Measurements from ENCODE around the gene RAB35. TPM values are rescaled to one million over a fixed set of nuclear protein-coding genes. Genes with fewer than 3 reads are reported as not detected.
A peak's percentile ranks its signal among the peaks of the same experiment; 100 is the strongest.

Gene RAB35
- total and polyA plus RNA-seq, 4 donors, result 22.1 to 51.8 (median 37.1) TPM

GRCh38 chr12:120102189-120103043, 14.1 kb downstream of the RAB35 start:
- H3K36me3 ChIP-seq (ENCODE audit: control insufficient read depth in 4 of 4, insufficient read depth in 4 of 4, low read length in 4 of 4), result peaks cover 6 to 69% (median 17%) of the 10 kb centered on the region in 4 donors
- no peak for DNase-seq
- peaks cover 0 to 2% (median 0%) of the 10 kb centered on the region in 3 donors for H3K27me3 ChIP-seq (ENCODE audit: control insufficient read depth in 3 of 3, insufficient read depth in 3 of 3, low read length in 2 of 3)
- no peak for TF ChIP-seq CTCF (IDR thresholded peaks at IDR 0.05; ENCODE audit: control extremely low read depth, extremely low read depth)
- ATAC-seq (ENCODE audit: insufficient read depth, low FRiP score), result no peak
- WGBS, 2 donors, result 72 to 82% methylated on average over 30 of the region's 30 CpGs
- no peaks in the 10 kb centered on the region for H3K9me3 ChIP-seq (ENCODE audit: control insufficient read depth in 4 of 4, insufficient read depth in 3 of 4, low read length in 3 of 4)
- H3K9ac ChIP-seq (ENCODE audit: insufficient read depth in 1 of 2, low read length in 2 of 2), result no peak overlapping the region
- peaks cover 0 to 15% (median 6%) of the 10 kb centered on the region in 5 donors for H3K4me1 ChIP-seq (ENCODE audit: control insufficient read depth in 5 of 5, insufficient read depth in 5 of 5, low read length in 5 of 5)
- H3K27ac ChIP-seq (ENCODE audit: low read depth in 1 of 2, low read length in 1 of 2), result no peak overlapping the region
- no peak overlapping the region for H3K4me3 ChIP-seq

DNA sequence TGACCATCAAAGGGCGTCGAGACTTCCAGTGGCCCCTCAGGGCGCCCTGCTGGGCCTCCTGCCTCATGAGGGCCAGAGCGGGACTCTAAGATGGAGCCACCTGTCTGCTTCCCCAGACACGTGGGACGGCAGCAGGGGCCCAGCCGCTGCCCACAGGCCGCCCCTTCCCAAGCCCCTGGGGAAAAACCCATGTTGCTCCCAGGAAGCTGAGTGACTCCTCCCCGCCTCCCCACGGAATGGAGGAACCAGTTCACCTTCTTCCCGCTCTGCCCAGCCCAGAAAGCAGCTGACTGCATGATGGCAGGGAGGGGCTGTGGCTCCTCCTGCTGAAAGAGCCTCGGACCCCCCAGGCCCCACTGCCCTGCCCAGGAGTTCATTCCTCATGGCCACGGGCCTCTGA, 14.9 kb downstream of the RAB35 start:
- no peak overlapping the region for H3K27ac ChIP-seq (ENCODE audit: low read depth in 1 of 2, low read length in 1 of 2)
- H3K4me3 ChIP-seq, result no peak overlapping the region
- TF ChIP-seq CTCF (IDR thresholded peaks at IDR 0.05; ENCODE audit: control extremely low read depth, extremely low read depth), result no peak
- H3K36me3 ChIP-seq (ENCODE audit: control insufficient read depth in 4 of 4, insufficient read depth in 4 of 4, low read length in 4 of 4), result peaks cover 6 to 74% (median 17%) of the 10 kb centered on the region in 4 donors
- DNase-seq, result no peak
- 76 to 80% methylated on average over 13 of the region's 13 CpGs for WGBS, 2 donors
- ATAC-seq (ENCODE audit: insufficient read depth, low FRiP score), result no peak
- no peak overlapping the region for H3K9ac ChIP-seq (ENCODE audit: insufficient read depth in 1 of 2, low read length in 2 of 2)
- no peaks in the 10 kb centered on the region for H3K9me3 ChIP-seq (ENCODE audit: control insufficient read depth in 4 of 4, insufficient read depth in 3 of 4, low read length in 3 of 4)
- H3K27me3 ChIP-seq (ENCODE audit: control insufficient read depth in 3 of 3, insufficient read depth in 3 of 3, low read length in 2 of 3), result peaks cover 0 to 2% (median 0%) of the 10 kb centered on the region in 3 donors
- peaks cover 0 to 15% (median 6%) of the 10 kb centered on the region in 5 donors for H3K4me1 ChIP-seq (ENCODE audit: control insufficient read depth in 5 of 5, insufficient read depth in 5 of 5, low read length in 5 of 5)

GRCh38 chr12:120101182-120101581, 15.4 kb downstream of the RAB35 start:
- TF ChIP-seq CTCF (IDR thresholded peaks at IDR 0.05; ENCODE audit: control extremely low read depth, extremely low read depth), result no peak
- Histone ChIP-seq H3K36me3 (ENCODE audit: control insufficient read depth in 4 of 4, insufficient read depth in 4 of 4, low read length in 4 of 4) (peaks cover 6 to 78% (median 17%) of the 10 kb centered on the region in 4 donors), H3K4me1 (ENCODE audit: control insufficient read depth in 5 of 5, insufficient read depth in 5 of 5, low read length in 5 of 5) (peaks cover 0 to 15% (median 6%) of the 10 kb centered on the region in 5 donors), H3K27me3 (ENCODE audit: control insufficient read depth in 3 of 3, insufficient read depth in 3 of 3, low read length in 2 of 3) (peaks cover 0 to 2% (median 0%) of the 10 kb centered on the region in 3 donors), H3K9ac (ENCODE audit: insufficient read depth in 1 of 2, low read length in 2 of 2) (no peak overlapping the region), H3K27ac (ENCODE audit: low read depth in 1 of 2, low read length in 1 of 2) (peak overlapping the region in 1 of 2 donors; percentile 15), H3K4me3 (no peak overlapping the region), H3K9me3 (ENCODE audit: control insufficient read depth in 4 of 4, insufficient read depth in 3 of 4, low read length in 3 of 4) (no peaks in the 10 kb centered on the region)
- DNase-seq (no peak), ATAC-seq (ENCODE audit: insufficient read depth, low FRiP score) (no peak)
- WGBS, 2 donors, result 45 to 71% methylated on average over 11 of the region's 11 CpGs

All from lung (tissue), 12 donors.